ENCODE results near the gene EIF4A3.

DNA sequence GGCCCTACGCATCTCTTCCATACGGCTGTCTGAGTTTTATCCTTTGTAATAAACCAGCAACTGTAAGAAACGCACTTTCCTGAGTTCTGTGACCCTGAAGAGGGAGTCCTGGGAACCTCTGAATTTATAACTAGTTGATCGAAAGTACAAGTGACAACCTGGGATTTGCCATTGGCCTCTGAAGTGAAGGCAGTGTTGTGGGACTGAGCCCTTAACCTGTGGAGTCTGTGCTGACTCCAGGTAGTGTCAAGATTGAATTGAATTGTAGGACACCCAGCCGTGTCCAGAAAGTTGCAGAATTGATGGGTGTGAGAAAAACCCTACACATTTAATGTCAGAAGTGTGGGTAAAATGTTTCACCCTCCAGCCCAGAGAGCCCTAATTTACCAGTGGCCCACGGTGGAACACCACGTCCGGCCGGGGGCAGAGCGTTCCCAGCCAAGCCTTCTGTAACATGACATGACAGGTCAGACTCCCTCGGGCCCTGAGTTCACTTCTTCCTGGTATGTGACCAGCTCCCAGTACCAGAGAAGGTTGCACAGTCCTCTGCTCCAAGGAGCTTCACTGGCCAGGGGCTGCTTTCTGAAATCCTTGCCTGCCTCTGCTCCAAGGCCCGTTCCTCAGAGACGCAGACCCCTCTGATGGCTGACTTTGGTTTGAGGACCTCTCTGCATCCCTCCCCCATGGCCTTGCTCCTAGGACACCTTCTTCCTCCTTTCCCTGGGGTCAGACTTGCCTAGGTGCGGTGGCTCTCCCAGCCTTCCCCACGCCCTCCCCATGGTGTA, 44.1 kb downstream of the EIF4A3 start:
- TF ChIP-seq POLR2A (IDR thresholded peaks at IDR 0.05; ENCODE audit: low read depth, low read length) (no peak), POLR2AphosphoS5 (IDR thresholded peaks at IDR 0.05; ENCODE audit: low read depth, low read length) (no peak), PAX5 (IDR thresholded peaks at IDR 0.05; ENCODE audit: insufficient read depth, low read length, severe bottlenecking) (no peak)
